Measurements from ENCODE around the gene HAO1.

GRCh38 chr20:7984192-7984591, 43.9 kb upstream of the HAO1 start:
- no peak for TF ChIP-seq CTCF (optimal IDR thresholded peaks at IDR 0.05 in 1 of 3, IDR thresholded peaks at IDR 0.05 in 1 of 3, conservative IDR thresholded peaks at IDR 0.05 in 1 of 3; ENCODE audit: extremely low read depth in 1 of 3, insufficient read depth in 2 of 3, low read length in 3 of 3)
- TF ChIP-seq EZH2 (IDR thresholded peaks at IDR 0.05; ENCODE audit: low read length) = no peak
